ENCODE results near the gene SEMA3D.

SEMA3D gene

DNA sequence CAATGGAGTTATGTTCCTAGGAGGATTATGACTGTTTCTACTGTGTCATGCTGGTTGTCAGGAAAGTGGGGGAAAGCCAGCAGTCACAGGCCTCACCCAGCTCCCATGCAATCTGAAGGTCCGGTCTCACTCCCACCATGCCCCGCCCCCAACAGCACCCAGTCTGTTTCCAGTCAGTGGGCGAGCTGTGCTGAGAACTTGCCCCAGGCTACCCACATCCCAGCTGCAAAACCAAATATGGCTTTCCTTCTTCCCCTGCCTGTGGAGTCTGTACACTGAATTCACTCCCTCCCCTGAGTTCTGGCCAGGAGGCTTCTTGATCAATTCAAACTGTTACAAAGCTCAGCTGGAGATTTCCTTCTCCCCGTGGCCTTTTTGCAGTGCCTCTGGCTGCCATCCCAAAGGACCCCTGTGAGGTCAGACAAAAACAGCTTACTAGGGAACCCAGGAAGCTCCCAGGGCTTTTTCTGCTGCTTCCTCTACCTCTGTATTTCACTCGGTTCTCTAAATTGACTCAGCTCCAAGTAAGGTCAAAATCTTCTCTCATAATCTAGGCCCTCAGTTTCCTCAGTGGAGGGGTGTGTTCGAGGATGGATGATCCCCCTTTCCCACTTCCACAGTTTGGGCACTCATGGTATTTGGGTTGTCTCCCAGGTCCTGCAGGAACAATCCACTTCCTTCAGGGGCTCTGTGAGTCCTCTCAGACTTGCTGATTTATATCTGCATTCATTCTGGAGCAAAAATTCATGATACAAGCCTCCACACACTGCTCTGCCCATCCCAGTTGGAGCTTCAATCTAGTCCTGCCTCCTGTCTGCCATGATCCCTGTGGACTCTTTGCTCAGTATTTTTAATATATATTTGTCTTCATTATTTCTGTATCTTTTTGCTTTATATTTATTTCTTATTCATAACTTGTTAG lies 205.5 kb downstream of the SEMA3D start:
- DNase-seq = no peak

- no peak for DNase-seq
Observed at GRCh38 chr7:84975586-84976185, 211.2 kb downstream of the SEMA3D start.

- no peak for DNase-seq
Observed at GRCh38 chr7:84971360-84971759, 215.5 kb downstream of the SEMA3D start.

DNA sequence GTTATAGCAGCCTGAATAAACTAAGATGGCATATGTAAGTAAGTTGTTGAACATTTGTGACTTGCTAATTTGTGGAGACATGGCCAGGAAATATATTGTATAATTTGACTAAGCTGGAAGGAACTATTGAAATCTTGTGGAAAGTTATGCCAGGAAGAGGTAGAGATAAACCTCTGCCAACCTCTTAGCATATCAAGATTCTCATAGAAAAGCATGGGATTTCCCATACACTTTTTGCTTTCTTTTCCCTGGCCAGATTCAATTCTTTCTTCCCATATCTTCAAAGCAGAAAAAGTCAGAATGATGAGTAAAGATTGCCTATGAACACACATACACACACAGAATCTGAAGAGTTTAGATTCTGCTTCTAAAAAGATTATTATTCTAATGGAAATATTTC lies 216.2 kb downstream of the SEMA3D start:
- DNase-seq = no peak

DNA sequence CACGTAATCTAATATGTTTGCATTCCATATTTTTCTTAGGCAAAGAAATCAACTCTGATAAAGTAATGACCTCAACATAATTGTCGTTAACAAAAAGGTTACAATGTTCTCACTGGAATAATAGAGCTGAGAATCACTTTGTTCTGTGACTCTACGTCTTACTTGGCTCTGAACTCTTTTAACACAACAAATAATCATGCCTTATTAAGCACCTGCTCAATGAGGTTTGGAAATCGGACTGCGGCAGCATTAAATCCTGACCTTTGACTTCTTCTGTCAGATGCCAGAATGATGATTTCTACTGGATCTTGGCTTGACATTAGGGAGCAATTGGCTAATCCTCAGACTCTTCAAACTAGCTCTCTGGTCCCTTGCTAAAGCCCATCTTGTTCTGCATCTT lies 233.6 kb downstream of the SEMA3D start:
- DNase-seq = no peak

DNA sequence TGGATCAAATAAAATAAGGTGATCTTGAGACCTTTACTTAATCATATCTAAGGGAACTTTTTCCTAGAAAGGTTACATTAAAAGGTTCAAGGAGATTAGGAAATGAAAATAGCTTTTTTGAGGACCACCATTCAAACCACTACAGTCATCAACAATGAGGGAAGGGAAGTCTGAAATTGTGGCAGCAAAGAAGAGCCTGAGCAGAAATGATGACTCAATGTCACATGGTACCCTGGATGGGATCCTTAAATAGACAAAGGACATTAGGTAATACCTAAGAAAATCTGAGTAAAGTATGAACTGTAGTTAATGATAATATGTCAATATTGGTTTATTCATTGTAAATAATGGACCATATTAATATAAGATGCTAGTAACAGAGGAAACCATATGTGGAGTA lies 236.0 kb downstream of the SEMA3D start:
- no peak for DNase-seq

DNA sequence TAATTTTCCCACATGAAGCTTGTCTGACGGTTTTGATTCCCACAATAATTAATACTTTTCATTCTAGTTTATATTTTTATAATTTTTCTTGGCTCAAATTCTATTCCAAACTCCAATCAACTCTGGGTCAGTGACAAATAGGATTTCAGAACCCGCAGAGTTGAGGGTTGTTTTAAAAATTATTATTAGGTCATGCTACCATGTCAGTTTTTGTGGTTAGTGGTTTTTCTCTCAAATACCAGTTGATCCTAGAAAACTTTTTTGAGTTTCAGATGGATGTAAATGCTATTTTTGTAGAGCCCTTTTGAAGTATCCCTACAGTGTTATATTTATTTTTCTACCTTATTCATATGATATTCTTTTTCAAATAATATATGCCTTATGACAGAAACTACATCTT lies 237.4 kb downstream of the SEMA3D start:
- DNase-seq = no peak

- DNase-seq = no peak
Observed at GRCh38 chr7:84949067-84949466, 237.8 kb downstream of the SEMA3D start.

DNA sequence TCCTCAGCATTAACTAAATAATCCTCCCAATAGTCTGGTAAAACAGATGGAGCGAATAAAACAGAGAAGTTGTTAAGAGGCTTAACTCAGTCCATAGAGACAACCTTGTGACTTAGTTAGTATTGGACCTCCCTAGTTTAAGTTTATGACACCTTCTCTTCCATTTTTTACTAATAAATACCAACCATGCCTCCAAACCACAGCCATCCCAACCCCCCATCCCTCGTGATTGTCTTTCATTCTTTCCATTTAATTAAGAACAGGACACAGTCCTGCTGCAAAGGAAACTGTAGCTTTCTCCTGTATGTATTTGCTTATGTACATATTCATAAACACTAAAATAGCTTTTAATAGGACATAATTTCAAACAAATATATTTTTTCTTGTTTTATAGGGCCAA lies 238.2 kb downstream of the SEMA3D start:
- no peak for DNase-seq

GRCh38 chr7:84946549-84946948 lies 240.3 kb downstream of the SEMA3D start:
- DNase-seq = no peak

All from activated gamma-delta T cell treated with Interleukin-2 at 50 U/mL for 16 hours (primary cell).